Effector memory CD8-positive, alpha-beta T cell (primary cell): Measurements from ENCODE around the gene ZNF365.

Experiments
- ATAC-seq: fragments of 150-1000 bp; cut with Tn5 transposase; replicated peaks from 2 replicates; pipeline ENCODE4 v1.10.0; 2021; ENCODE audit warnings: mild to moderate bottlenecking, moderate library complexity
- DNase-seq, 3 experiments: peaks; one replicate each; pipeline ENCODE4 v3.0.0; 2021
- H3K27ac Mint-ChIP-seq, 2 donors: one replicate each; pipeline ENCODE4 v1.8.0; 2022; ENCODE audit warnings: mild to moderate bottlenecking in 2 of 2, mixed read lengths in 2 of 2, moderate library complexity in 2 of 2
- H3K27me3 Mint-ChIP-seq, 2 donors: one replicate each; pipeline ENCODE4 v1.8.0; 2022; ENCODE audit warnings: mixed read lengths in 2 of 2
- H3K36me3 Mint-ChIP-seq: one replicate; pipeline ENCODE4 v1.8.0; 2022; ENCODE audit warnings: mild to moderate bottlenecking, moderate library complexity, mixed read lengths; ENCODE audit not compliant: insufficient read depth
- H3K4me1 Mint-ChIP-seq, 2 donors: one replicate each; pipeline ENCODE4 v1.8.0; 2022; ENCODE audit warnings: low read depth in 2 of 2, mixed read lengths in 2 of 2
- H3K4me3 Mint-ChIP-seq, 2 donors: one replicate each; pipeline ENCODE4 v1.8.0; 2022; ENCODE audit warnings: mild to moderate bottlenecking in 2 of 2, mixed read lengths in 2 of 2, moderate library complexity in 2 of 2
- H3K9me3 Mint-ChIP-seq, 2 donors: one replicate each; pipeline ENCODE4 v1.8.0; 2022; ENCODE audit warnings: mixed read lengths in 2 of 2

Gene ZNF365

GRCh38 chr10:62442894-62443669 lies 68.9 kb downstream of the ZNF365 start:
- H3K36me3 Mint-ChIP-seq, result no peaks in the 10 kb centered on the region
- DNase-seq (no peak), ATAC-seq (no peak)
- H3K9me3 Mint-ChIP-seq, result no peaks in the 10 kb centered on the region
- peaks cover 0 to 5% of the 10 kb centered on the region in 2 donors for H3K4me1 Mint-ChIP-seq
- no peak overlapping the region for H3K27ac Mint-ChIP-seq
- no peak overlapping the region for H3K4me3 Mint-ChIP-seq
- peaks cover 5 to 28% of the 10 kb centered on the region in 2 donors for H3K27me3 Mint-ChIP-seq

GRCh38 chr10:62443866-62444265 lies 69.7 kb downstream of the ZNF365 start:
- Mint-ChIP-seq H3K4me3 (no peak overlapping the region), H3K27ac (no peak overlapping the region), H3K27me3 (peaks cover 7 to 32% of the 10 kb centered on the region in 2 donors), H3K9me3 (no peaks in the 10 kb centered on the region), H3K36me3 (no peaks in the 10 kb centered on the region), H3K4me1 (peaks cover 0 to 5% of the 10 kb centered on the region in 2 donors)
- DNase-seq (no peak), ATAC-seq (no peak)

- H3K27me3 Mint-ChIP-seq, result peaks cover 13 to 32% of the 10 kb centered on the region in 2 donors
- H3K4me1 Mint-ChIP-seq, result peaks cover 0 to 5% of the 10 kb centered on the region in 2 donors
- no peaks in the 10 kb centered on the region for H3K9me3 Mint-ChIP-seq
- H3K4me3 Mint-ChIP-seq, result no peak overlapping the region
- no peak overlapping the region for H3K27ac Mint-ChIP-seq
- no peaks in the 10 kb centered on the region for H3K36me3 Mint-ChIP-seq
- ATAC-seq (no peak), DNase-seq (no peak)
Measured at GRCh38 chr10:62446627-62447026, 72.5 kb downstream of the ZNF365 start.

GRCh38 chr10:62450912-62451610 lies 76.9 kb downstream of the ZNF365 start:
- DNase-seq (no peak), ATAC-seq (no peak)
- H3K4me1 Mint-ChIP-seq, result peaks cover under 1 to 2% of the 10 kb centered on the region in 2 donors
- H3K36me3 Mint-ChIP-seq, result no peaks in the 10 kb centered on the region
- H3K9me3 Mint-ChIP-seq, result no peaks in the 10 kb centered on the region
- peaks cover 13 to 28% of the 10 kb centered on the region in 2 donors for H3K27me3 Mint-ChIP-seq
- H3K27ac Mint-ChIP-seq, result no peak overlapping the region
- no peak overlapping the region for H3K4me3 Mint-ChIP-seq

GRCh38 chr10:62451611-62451975 lies 77.4 kb downstream of the ZNF365 start:
- H3K4me1 Mint-ChIP-seq, result peaks cover 6 to 7% of the 10 kb centered on the region in 2 donors
- H3K27me3 Mint-ChIP-seq, result peaks cover 13 to 26% of the 10 kb centered on the region in 2 donors
- DNase-seq (no peak), ATAC-seq (no peak)
- H3K4me3 Mint-ChIP-seq, result no peak overlapping the region
- no peaks in the 10 kb centered on the region for H3K9me3 Mint-ChIP-seq
- H3K36me3 Mint-ChIP-seq, result no peaks in the 10 kb centered on the region
- no peak overlapping the region for H3K27ac Mint-ChIP-seq
